HEK293 (cell line): ENCODE results near the gene SNTB2.

ENCODE experiments used
- CTCF ChIA-PET: fragments of 350-600 bp; formaldehyde crosslinking; extraction: SDS; loops from one replicate; lab custom pipeline; 2021; ENCODE audit warnings: antibody characterized with exemption; lab: Yijun Ruan, JAX
- POLR2A ChIA-PET: fragments of 300-600 bp; formaldehyde crosslinking; extraction: SDS; loops from one replicate; lab custom pipeline; 2020; ENCODE audit warnings: antibody characterized with exemption, inconsistent platforms; lab: Yijun Ruan, JAX
- H3K27ac ChIP-seq: fragments of 200-500 bp; sonication (Bioruptor generic); 2 replicates; pipeline ENCODE4 v1.5.1; 2014; ENCODE audit warnings: low read depth, low read length, control low read depth, inconsistent platforms; ENCODE audit errors: extremely low read depth
- H3K36me3 ChIP-seq, 2 experiments: fragments of 200-500 bp in 1 of 2; sonication (Bioruptor generic) in 1 of 2; 1 replicate in 1 of 2; 2 replicates in 1 of 2; pipeline ENCODE4 v1.5.1; 2014 to 2017; ENCODE audit warnings: inconsistent platforms in 2 of 2, low read length in 2 of 2; ENCODE audit not compliant: control insufficient read depth in 2 of 2, insufficient read depth in 1 of 2
- H3K4me1 ChIP-seq: fragments of 200-500 bp; sonication (Bioruptor generic); 2 replicates; pipeline ENCODE4 v1.5.1; 2014; ENCODE audit warnings: mild to moderate bottlenecking, low read length, inconsistent platforms; ENCODE audit not compliant: control insufficient read depth, insufficient read depth
- H3K4me3 ChIP-seq: 2 replicates; pipeline ENCODE4 v1.5.1; 2011; ENCODE audit warnings: low read depth, mild to moderate bottlenecking, control low read depth, low read length, moderate library complexity
- H3K9me3 ChIP-seq: fragments of 200-500 bp; sonication (Bioruptor generic); 2 replicates; pipeline ENCODE4 v1.5.1; 2014; ENCODE audit warnings: low read depth, low read length, inconsistent platforms; ENCODE audit not compliant: control insufficient read depth, insufficient read depth
- AEBP2 ChIP-seq: fragments of 450-650 bp; formaldehyde crosslinking; IDR thresholded peaks from 2 replicates; pipeline ENCODE4 v1.5.1; 2016; ENCODE audit warnings: missing biosample characterization, missing genetic modification characterization, borderline replicate concordance
- GFI1B ChIP-seq: fragments of 450-650 bp; formaldehyde crosslinking; IDR thresholded peaks from 2 replicates; pipeline ENCODE4 v1.5.1; 2016; ENCODE audit warnings: missing biosample characterization, missing genetic modification characterization
- GLIS2 ChIP-seq: fragments of 450-650 bp; formaldehyde crosslinking; IDR thresholded peaks from 2 replicates; pipeline ENCODE4 v1.5.1; 2016; ENCODE audit warnings: missing biosample characterization, missing genetic modification characterization
- KLF1 ChIP-seq: fragments of 450-650 bp; formaldehyde crosslinking; IDR thresholded peaks from 2 replicates; pipeline ENCODE4 v1.5.1; 2016; ENCODE audit warnings: missing biosample characterization, missing genetic modification characterization
- PBX3 ChIP-seq: sonication (generic); formaldehyde crosslinking; IDR thresholded peaks from 2 replicates; pipeline ENCODE4 v1.8.1; 2022; ENCODE audit warnings: mild to moderate bottlenecking, moderate library complexity, missing genetic modification reagents
- PRDM6 ChIP-seq: fragments of 450-650 bp; formaldehyde crosslinking; IDR thresholded peaks from 2 replicates; pipeline ENCODE4 v1.5.1; 2017; ENCODE audit warnings: missing biosample characterization, missing genetic modification characterization
- TRIM28 ChIP-seq: IDR thresholded peaks from 2 replicates; pipeline ENCODE4 v1.6.1; 2011; ENCODE audit warnings: low read length, control low read depth, borderline replicate concordance
- ZBTB17 ChIP-seq: fragments of 450-650 bp; formaldehyde crosslinking; IDR thresholded peaks from 2 replicates; pipeline ENCODE4 v1.5.1; 2016; ENCODE audit warnings: missing biosample characterization, missing genetic modification characterization
- ZBTB21 ChIP-seq: fragments of 450-650 bp; formaldehyde crosslinking; IDR thresholded peaks from 2 replicates; pipeline ENCODE4 v1.5.1; 2017; ENCODE audit warnings: missing biosample characterization, missing genetic modification characterization
- ZFP3 ChIP-seq: fragments of 450-650 bp; formaldehyde crosslinking; IDR thresholded peaks from 2 replicates; pipeline ENCODE4 v1.5.1; 2016; ENCODE audit warnings: low read depth, missing biosample characterization, missing genetic modification characterization
- ZNF121 ChIP-seq: fragments of 450-650 bp; formaldehyde crosslinking; IDR thresholded peaks from 2 replicates; pipeline ENCODE4 v1.5.1; 2016; ENCODE audit warnings: missing biosample characterization, missing genetic modification characterization
- ZNF133 ChIP-seq: fragments of 450-650 bp; formaldehyde crosslinking; IDR thresholded peaks from 2 replicates; pipeline ENCODE4 v1.5.1; 2016; ENCODE audit warnings: missing biosample characterization, missing genetic modification characterization
- ZNF16 ChIP-seq: fragments of 450-650 bp; formaldehyde crosslinking; IDR thresholded peaks from 2 replicates; pipeline ENCODE4 v1.5.1; 2016; ENCODE audit warnings: low read depth, missing biosample characterization, missing genetic modification characterization
- ZNF169 ChIP-seq: fragments of 450-650 bp; formaldehyde crosslinking; IDR thresholded peaks from 2 replicates; pipeline ENCODE4 v1.5.1; 2016; ENCODE audit warnings: missing biosample characterization, missing genetic modification characterization
- ZNF266 ChIP-seq: fragments of 450-650 bp; formaldehyde crosslinking; IDR thresholded peaks from 2 replicates; pipeline ENCODE4 v1.5.1; 2016; ENCODE audit warnings: missing biosample characterization, missing genetic modification characterization, low read depth
- ZNF274 ChIP-seq, 2 experiments: fragments of 200-500 bp in 1 of 2; fragments of 450-650 bp in 1 of 2; sonication (Bioruptor generic) in 1 of 2; formaldehyde crosslinking in 1 of 2; IDR thresholded peaks; 2 replicates each; pipeline versions ENCODE4 v1.5.1 to v1.6.1; 2014 to 2016; ENCODE audit warnings: borderline replicate concordance in 1 of 2, inconsistent platforms in 1 of 2, low read length in 1 of 2, missing biosample characterization in 1 of 2, missing genetic modification characterization in 1 of 2
- ZNF335 ChIP-seq: fragments of 450-650 bp; formaldehyde crosslinking; conservative IDR thresholded peaks from 2 replicates; pipeline ENCODE4 v1.5.1; 2016; ENCODE audit warnings: missing biosample characterization, missing genetic modification characterization
- ZNF354C ChIP-seq: fragments of 450-650 bp; formaldehyde crosslinking; IDR thresholded peaks from 2 replicates; pipeline ENCODE4 v1.5.1; 2016; ENCODE audit warnings: missing biosample characterization, missing genetic modification characterization, low read depth, borderline replicate concordance
- ZNF510 ChIP-seq: fragments of 450-650 bp; formaldehyde crosslinking; IDR thresholded peaks from 2 replicates; pipeline ENCODE4 v1.5.1; 2018; ENCODE audit warnings: mild to moderate bottlenecking, missing genetic modification characterization, missing biosample characterization; ENCODE audit not compliant: insufficient replicate concordance
- ZNF549 ChIP-seq: fragments of 450-650 bp; IDR thresholded peaks from 2 replicates; pipeline ENCODE4 v1.5.1; 2018; ENCODE audit warnings: missing biosample characterization, missing genetic modification characterization, mild to moderate bottlenecking, inconsistent platforms, moderate library complexity
- ZNF596 ChIP-seq: fragments of 450-650 bp; IDR thresholded peaks from 2 replicates; pipeline ENCODE4 v1.5.0; 2018; ENCODE audit warnings: missing biosample characterization, mild to moderate bottlenecking, missing genetic modification characterization, moderate library complexity
- ZNF701 ChIP-seq: fragments of 450-650 bp; formaldehyde crosslinking; IDR thresholded peaks from 2 replicates; pipeline ENCODE4 v1.5.1; 2016; ENCODE audit warnings: missing biosample characterization, missing genetic modification characterization
- ZNF792 ChIP-seq: fragments of 450-650 bp; formaldehyde crosslinking; IDR thresholded peaks from 2 replicates; pipeline ENCODE4 v1.5.1; 2016; ENCODE audit warnings: missing biosample characterization, missing genetic modification characterization
- TF ChIP-seq, protein P1 (sequence below): fragments of 450-650 bp; formaldehyde crosslinking; IDR thresholded peaks from 2 replicates; pipeline ENCODE4 v1.5.1; 2016; ENCODE audit warnings: missing biosample characterization, missing genetic modification characterization, borderline replicate concordance
- TF ChIP-seq, protein P2 (sequence below): fragments of 450-650 bp; formaldehyde crosslinking; IDR thresholded peaks from 2 replicates; pipeline ENCODE4 v1.5.1; 2016; ENCODE audit warnings: missing biosample characterization, missing genetic modification characterization

Gene SNTB2

DNA sequence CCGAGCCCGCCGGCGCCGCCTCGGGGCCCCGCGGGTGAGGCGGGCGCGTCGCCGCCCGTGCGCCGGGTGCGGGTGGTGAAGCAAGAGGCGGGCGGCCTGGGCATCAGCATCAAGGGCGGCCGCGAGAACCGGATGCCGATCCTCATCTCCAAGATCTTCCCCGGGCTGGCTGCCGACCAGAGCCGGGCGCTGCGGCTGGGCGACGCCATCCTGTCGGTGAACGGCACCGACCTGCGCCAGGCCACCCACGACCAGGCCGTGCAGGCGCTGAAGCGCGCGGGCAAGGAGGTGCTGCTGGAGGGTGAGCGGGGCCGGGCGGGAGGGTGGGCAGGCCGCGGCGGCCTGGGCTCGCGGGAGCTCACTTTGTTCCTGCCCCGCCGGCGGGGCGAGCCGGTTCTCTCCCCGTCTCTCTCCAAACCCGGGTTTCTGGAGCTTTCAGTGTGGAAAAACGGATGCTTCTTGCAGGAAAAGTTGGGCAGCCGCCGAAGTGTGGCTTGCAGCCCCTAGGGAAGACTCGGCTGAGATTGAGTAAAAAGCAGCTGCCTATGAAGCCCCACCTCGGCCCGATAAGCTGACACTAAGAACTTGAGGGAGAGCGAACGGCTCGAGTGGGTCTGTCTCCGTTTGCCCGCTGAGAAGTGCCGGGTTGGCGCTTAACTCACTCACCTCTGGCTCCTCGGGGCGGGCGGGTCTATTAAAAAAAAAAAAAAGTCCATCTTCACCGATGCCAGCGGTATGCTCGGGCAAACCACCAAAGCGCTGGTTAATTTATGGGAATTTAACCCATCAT is 677 bp downstream of the SNTB2 start:
- H3K27ac ChIP-seq: peak overlapping the region; percentile 75
- CTCF ChIA-PET: interaction anchor here (0.5 to 1.2 kb wide), 6 partner anchors 21 to 449 kb away, joined by 3 to 4 read pairs (median 3); no protein-coding TSS in a partner anchor
- POLR2A ChIA-PET: interaction anchor here (0.7 to 1.6 kb wide), 8 partner anchors 9 to 166 kb away, joined by 3 to 12 read pairs (median 4); partner anchors contain the start of gene PDF
- TF ChIP-seq GFI1B (tag by site-specific recombination): no peak
- TF ChIP-seq ZNF792 (tag by site-specific recombination): no peak
- TF ChIP-seq PBX3: no peak
- TF ChIP-seq, protein P1, sequence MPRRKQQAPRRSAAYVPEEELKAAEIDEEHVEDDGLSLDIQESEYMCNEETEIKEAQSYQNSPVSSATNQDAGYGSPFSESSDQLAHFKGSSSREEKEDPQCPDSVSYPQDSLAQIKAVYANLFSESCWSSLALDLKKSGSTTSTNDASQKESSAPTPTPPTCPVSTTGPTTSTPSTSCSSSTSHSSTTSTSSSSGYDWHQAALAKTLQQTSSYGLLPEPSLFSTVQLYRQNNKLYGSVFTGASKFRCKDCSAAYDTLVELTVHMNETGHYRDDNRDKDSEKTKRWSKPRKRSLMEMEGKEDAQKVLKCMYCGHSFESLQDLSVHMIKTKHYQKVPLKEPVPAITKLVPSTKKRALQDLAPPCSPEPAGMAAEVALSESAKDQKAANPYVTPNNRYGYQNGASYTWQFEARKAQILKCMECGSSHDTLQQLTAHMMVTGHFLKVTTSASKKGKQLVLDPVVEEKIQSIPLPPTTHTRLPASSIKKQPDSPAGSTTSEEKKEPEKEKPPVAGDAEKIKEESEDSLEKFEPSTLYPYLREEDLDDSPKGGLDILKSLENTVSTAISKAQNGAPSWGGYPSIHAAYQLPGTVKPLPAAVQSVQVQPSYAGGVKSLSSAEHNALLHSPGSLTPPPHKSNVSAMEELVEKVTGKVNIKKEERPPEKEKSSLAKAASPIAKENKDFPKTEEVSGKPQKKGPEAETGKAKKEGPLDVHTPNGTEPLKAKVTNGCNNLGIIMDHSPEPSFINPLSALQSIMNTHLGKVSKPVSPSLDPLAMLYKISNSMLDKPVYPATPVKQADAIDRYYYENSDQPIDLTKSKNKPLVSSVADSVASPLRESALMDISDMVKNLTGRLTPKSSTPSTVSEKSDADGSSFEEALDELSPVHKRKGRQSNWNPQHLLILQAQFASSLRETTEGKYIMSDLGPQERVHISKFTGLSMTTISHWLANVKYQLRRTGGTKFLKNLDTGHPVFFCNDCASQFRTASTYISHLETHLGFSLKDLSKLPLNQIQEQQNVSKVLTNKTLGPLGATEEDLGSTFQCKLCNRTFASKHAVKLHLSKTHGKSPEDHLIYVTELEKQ (tag by site-specific recombination): no peak
- no peak for TF ChIP-seq PRDM6 (tag by site-specific recombination)
- no peak for TF ChIP-seq ZNF596
- no peak for TF ChIP-seq ZNF549 (tag by site-specific recombination)
- no peak for TF ChIP-seq TRIM28
- TF ChIP-seq ZNF266: no peak
- TF ChIP-seq ZNF510 (tag by site-specific recombination): no peak
- TF ChIP-seq ZBTB17 (tag by site-specific recombination): 0 out of 2 replicates have a peak, but pooled peaks have one; percentile 16
- peak; percentile 63 for TF ChIP-seq ZNF335 (tag by site-specific recombination)
- TF ChIP-seq KLF1 (tag by site-specific recombination): no peak
- no peak for TF ChIP-seq ZNF133 (tag by site-specific recombination)
- no peak for TF ChIP-seq ZBTB21
- TF ChIP-seq ZNF274 (IDR thresholded peaks at IDR 0.05; ENCODE audit: low read length): no peak
- no peak for TF ChIP-seq ZNF274 (tag by site-specific recombination; IDR thresholded peaks at IDR 0.05; ENCODE audit: borderline replicate concordance)
- no peak for TF ChIP-seq ZNF16 (tag by site-specific recombination)
- TF ChIP-seq GLIS2 (tag by site-specific recombination): no peak
- no peak for TF ChIP-seq ZNF169
- TF ChIP-seq ZNF121 (tag by site-specific recombination): no peak
- TF ChIP-seq, protein P2, sequence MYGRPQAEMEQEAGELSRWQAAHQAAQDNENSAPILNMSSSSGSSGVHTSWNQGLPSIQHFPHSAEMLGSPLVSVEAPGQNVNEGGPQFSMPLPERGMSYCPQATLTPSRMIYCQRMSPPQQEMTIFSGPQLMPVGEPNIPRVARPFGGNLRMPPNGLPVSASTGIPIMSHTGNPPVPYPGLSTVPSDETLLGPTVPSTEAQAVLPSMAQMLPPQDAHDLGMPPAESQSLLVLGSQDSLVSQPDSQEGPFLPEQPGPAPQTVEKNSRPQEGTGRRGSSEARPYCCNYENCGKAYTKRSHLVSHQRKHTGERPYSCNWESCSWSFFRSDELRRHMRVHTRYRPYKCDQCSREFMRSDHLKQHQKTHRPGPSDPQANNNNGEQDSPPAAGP (tag by site-specific recombination): no peak
- TF ChIP-seq ZNF354C (tag by site-specific recombination): no peak
- no peak for TF ChIP-seq ZFP3 (tag by site-specific recombination)
- TF ChIP-seq ZNF701: no peak
- no peak for TF ChIP-seq AEBP2 (tag by site-specific recombination)

More for the DNA sequence above, 677 bp downstream of the SNTB2 start:
- Histone ChIP-seq H3K4me1 (peaks cover 10% of the 10 kb centered on the region), H3K36me3 (no peaks in the 10 kb centered on the region), H3K9me3 (no peaks in the 10 kb centered on the region), H3K4me3 (peak overlapping the region; percentile 88)
